PFSK-1 (cell line): Measurements from ENCODE around the gene DNAJB4.

Source experiments
- FOXP2 ChIP-seq: optimal IDR thresholded peaks from 2 replicates; pipeline ENCODE3; 2011; ENCODE audit warnings: borderline replicate concordance, control low read depth, inconsistent platforms; ENCODE audit not compliant: insufficient read depth; ENCODE audit errors: extremely low read length, extremely low read depth
- POLR2AphosphoS5 ChIP-seq: IDR thresholded peaks from 2 replicates; pipeline ENCODE4 v1.6.1; 2012; ENCODE audit warnings: low read depth, mild to moderate bottlenecking, control low read depth, low read length, moderate library complexity
- SIN3A ChIP-seq: IDR thresholded peaks from 2 replicates; pipeline ENCODE4 v1.6.1; 2012; ENCODE audit warnings: mild to moderate bottlenecking, low read length, moderate library complexity, borderline replicate concordance; ENCODE audit not compliant: insufficient read depth
- TAF1 ChIP-seq: IDR thresholded peaks from 2 replicates; pipeline ENCODE4 v1.6.1; 2012; ENCODE audit warnings: low read length, control low read depth, borderline replicate concordance; ENCODE audit not compliant: insufficient read depth
- TF ChIP-seq, protein P1 (sequence below), 2 experiments: IDR thresholded peaks; 2 replicates each; pipeline versions ENCODE4 v1.6.1 to v1.8.0; 2011 to 2012; ENCODE audit warnings: low read depth in 2 of 2, low read length in 2 of 2, control low read depth in 1 of 2, inconsistent platforms in 1 of 2, mild to moderate bottlenecking in 1 of 2, moderate library complexity in 1 of 2; ENCODE audit not compliant: insufficient read depth in 1 of 2

The DNAJB4 gene

DNA sequence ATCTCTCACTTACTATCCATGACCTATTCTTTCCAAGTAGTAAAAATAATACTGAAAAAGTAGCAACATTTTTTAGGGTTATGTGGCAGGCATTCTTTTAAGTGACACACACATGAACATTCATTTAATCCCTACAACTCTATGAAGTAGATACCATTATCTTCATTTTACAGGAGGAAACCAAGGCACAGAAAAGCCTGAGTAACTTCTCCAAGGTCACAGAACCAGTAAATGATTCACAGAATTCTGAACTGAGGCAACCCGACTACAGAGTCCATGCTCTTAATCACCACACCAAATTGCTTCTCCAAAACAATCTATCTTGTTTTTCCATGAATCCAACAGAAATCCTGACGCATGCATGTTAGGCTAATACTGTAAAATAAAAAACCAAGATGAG is 43.3 kb upstream of the DNAJB4 start:
- no peak for TF ChIP-seq SIN3A
- no peak for TF ChIP-seq TAF1
- TF ChIP-seq POLR2AphosphoS5 = no peak
- TF ChIP-seq FOXP2 = no peak
- TF ChIP-seq, protein P1, sequence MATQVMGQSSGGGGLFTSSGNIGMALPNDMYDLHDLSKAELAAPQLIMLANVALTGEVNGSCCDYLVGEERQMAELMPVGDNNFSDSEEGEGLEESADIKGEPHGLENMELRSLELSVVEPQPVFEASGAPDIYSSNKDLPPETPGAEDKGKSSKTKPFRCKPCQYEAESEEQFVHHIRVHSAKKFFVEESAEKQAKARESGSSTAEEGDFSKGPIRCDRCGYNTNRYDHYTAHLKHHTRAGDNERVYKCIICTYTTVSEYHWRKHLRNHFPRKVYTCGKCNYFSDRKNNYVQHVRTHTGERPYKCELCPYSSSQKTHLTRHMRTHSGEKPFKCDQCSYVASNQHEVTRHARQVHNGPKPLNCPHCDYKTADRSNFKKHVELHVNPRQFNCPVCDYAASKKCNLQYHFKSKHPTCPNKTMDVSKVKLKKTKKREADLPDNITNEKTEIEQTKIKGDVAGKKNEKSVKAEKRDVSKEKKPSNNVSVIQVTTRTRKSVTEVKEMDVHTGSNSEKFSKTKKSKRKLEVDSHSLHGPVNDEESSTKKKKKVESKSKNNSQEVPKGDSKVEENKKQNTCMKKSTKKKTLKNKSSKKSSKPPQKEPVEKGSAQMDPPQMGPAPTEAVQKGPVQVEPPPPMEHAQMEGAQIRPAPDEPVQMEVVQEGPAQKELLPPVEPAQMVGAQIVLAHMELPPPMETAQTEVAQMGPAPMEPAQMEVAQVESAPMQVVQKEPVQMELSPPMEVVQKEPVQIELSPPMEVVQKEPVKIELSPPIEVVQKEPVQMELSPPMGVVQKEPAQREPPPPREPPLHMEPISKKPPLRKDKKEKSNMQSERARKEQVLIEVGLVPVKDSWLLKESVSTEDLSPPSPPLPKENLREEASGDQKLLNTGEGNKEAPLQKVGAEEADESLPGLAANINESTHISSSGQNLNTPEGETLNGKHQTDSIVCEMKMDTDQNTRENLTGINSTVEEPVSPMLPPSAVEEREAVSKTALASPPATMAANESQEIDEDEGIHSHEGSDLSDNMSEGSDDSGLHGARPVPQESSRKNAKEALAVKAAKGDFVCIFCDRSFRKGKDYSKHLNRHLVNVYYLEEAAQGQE (IDR thresholded peaks at IDR 0.05; ENCODE audit: insufficient read depth in 1 of 2, low read depth in 2 of 2, low read length in 2 of 2) = no peak

DNA sequence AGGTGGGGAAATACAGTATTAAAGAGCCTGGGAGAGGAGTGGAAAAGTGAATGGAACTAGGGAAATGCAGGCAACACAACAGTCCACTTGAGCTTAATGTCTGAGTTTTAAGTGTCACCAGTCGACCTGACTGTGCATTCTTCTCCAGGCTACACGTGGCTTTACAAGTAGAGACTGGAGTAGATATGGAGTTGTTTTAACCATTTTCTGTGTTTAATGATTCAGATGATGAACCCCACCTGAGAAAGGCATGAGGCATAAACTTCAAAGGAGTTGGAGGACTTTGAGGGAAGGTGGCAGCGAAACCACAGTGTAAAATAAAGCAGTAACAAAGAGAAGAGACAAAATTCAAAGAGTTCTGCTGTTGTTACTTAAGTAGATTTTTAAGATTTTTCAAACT is 38.4 kb upstream of the DNAJB4 start:
- no peak for TF ChIP-seq POLR2AphosphoS5

DNA sequence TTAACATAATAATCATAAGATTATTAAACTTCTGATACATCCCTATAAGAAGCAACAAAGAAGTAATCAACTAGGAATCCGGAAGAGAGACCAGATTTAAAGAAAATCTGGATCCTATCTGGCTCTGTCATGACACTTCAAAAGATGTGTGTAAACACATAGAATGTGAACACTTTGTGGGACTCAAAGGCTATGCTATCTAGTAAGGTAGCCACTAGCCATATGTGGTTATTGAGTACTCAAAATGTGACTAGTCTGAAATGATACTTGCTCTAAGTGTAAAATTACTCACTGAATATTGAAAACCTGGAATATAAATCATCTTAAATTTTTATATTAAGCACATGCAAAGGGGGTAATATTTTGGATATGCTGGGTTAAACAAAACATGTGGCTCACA is 34.5 kb upstream of the DNAJB4 start:
- TF ChIP-seq POLR2AphosphoS5 = no peak
- TF ChIP-seq FOXP2 = no peak
- TF ChIP-seq SIN3A = no peak
- TF ChIP-seq TAF1 = no peak

DNA sequence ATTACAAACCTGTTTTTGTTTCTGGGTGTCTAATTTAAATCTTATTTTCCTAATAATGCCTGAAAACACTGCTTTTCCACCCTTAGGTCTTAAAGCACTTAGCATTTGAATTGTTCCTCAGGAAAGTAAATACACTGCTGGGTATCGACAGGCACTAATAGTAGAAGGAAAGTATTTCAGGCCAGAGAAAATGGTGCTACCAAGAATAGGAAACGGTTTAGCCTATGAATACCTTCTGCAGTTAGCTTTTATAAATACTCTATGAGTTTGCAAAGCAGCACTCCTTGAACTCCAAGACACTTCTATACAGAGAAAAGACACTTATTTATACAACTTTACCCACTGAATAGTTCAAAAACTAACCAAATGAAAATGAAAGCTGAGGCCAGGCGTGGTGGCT is 32.7 kb upstream of the DNAJB4 start:
- TF ChIP-seq POLR2AphosphoS5 (no peak), FOXP2 (no peak), SIN3A (no peak), TAF1 (no peak)
- TF ChIP-seq, protein P1 (IDR thresholded peaks at IDR 0.05; ENCODE audit: insufficient read depth in 1 of 2, low read depth in 2 of 2, low read length in 2 of 2) = no peak

DNA sequence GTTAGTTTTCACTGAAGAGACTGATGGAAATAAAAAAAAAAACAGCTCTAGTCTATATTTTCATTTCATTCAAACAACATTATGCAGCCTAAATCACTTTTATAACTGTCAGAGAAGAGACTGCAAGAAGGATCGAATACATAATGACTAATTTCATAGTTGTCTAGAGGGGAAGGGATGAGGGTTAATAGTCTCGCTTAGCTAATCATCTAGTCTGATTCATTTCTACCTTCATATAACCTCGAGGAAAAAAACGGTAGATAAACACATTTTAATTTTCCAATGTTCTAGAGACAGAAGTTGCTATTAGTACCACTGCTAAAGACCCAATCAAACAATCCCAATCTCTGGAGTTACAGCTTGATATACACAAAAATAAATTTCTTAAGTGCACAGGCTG is 29.4 kb upstream of the DNAJB4 start:
- TF ChIP-seq TAF1 (no peak), POLR2AphosphoS5 (no peak), SIN3A (no peak), FOXP2 (no peak)
- TF ChIP-seq, protein P1 (IDR thresholded peaks at IDR 0.05; ENCODE audit: insufficient read depth in 1 of 2, low read depth in 2 of 2, low read length in 2 of 2) = no peak

DNA sequence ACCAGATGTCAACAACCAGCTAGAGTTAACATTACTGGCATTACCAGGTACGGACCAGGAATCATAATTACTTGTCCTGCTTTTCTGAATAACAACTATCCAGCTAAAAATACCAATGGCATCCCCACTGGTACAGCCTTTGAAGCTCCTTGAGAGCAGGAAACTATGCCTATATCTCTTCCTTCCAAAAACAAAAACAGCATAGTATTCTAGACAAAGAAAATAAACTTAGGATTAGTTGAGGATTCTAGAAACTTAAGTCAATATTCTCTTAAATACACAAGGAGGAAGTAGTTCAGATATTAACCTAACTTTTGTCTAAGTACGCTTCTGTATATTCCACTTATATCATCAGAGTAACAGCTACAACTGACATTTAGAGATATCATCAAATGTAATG is 28.8 kb upstream of the DNAJB4 start:
- TF ChIP-seq FOXP2 (no peak), SIN3A (no peak), TAF1 (no peak)
- TF ChIP-seq, protein P1 (IDR thresholded peaks at IDR 0.05; ENCODE audit: insufficient read depth in 1 of 2, low read depth in 2 of 2, low read length in 2 of 2) = no peak
